GM12874 (cell line): ENCODE measurements around the gene FANCC.

Experiments
- TF ChIP-seq, protein P1 (sequence below): IDR thresholded peaks from 2 replicates; pipeline ENCODE4 v1.5.1; 2011; ENCODE audit warnings: low read depth, mild to moderate bottlenecking, control low read depth, low read length, moderate library complexity; ENCODE audit not compliant: insufficient read depth

FANCC gene

GRCh38 chr9:95327239-95327865, 9.8 kb upstream of the FANCC start:
- TF ChIP-seq, protein P1, sequence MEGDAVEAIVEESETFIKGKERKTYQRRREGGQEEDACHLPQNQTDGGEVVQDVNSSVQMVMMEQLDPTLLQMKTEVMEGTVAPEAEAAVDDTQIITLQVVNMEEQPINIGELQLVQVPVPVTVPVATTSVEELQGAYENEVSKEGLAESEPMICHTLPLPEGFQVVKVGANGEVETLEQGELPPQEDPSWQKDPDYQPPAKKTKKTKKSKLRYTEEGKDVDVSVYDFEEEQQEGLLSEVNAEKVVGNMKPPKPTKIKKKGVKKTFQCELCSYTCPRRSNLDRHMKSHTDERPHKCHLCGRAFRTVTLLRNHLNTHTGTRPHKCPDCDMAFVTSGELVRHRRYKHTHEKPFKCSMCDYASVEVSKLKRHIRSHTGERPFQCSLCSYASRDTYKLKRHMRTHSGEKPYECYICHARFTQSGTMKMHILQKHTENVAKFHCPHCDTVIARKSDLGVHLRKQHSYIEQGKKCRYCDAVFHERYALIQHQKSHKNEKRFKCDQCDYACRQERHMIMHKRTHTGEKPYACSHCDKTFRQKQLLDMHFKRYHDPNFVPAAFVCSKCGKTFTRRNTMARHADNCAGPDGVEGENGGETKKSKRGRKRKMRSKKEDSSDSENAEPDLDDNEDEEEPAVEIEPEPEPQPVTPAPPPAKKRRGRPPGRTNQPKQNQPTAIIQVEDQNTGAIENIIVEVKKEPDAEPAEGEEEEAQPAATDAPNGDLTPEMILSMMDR = no peak

- TF ChIP-seq, protein P1 = no peak
These were observed 7.7 kb upstream of the FANCC start for GRCh38 chr9:95325221-95325620.

DNA sequence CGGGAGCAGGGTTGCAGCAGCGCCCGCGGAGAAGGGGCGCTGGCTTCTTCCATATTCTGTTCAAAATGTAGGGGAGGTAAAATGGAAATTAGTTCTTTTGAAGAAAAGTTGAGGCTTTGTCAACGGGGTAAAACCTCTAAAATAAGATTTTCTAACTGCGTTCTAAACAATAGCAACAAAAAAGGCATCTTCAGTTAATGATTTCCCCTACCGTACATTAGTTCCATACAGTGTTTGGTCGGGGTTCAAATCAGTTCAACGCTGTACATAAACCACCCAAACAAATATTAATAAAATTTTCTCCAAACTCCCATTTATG, 343 bp upstream of the FANCC start:
- TF ChIP-seq, protein P1 = no peak

DNA sequence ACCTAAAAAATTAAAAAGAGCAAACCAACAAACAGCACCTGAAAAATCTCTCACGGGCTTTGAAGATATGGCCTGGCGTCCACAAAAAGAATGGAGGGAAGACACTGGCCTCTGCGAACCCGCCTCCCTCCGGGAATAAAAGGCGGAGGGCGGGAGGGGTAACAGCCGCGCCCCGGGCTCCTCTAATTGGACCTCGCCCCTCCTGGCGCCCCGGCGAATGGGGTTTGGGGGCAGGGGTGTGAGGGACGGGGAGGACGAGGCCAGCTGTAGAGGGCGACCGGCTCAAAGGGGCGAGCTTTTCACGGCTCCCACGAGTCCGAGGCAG, 753 bp downstream of the FANCC start:
- TF ChIP-seq, protein P1 = no peak

DNA sequence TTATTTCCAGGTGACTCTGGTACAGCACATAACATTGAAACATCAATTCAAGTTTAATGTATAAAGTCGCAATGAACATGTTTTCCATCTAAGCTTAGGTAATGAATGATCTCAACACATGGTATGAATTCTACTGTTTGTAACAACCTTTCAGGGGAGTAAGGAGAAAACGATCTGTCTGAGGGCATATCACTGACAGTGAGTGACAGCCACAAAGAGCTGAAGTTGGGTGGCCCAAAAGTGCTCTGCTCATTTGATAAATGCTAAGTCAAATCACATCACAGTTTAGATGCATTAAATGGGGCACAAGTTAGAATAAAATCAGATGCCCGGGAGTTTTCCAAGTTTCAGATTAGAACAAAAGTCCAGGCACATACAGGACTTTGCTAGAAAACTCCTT, 1.2 kb downstream of the FANCC start:
- TF ChIP-seq, protein P1 = no peak

DNA sequence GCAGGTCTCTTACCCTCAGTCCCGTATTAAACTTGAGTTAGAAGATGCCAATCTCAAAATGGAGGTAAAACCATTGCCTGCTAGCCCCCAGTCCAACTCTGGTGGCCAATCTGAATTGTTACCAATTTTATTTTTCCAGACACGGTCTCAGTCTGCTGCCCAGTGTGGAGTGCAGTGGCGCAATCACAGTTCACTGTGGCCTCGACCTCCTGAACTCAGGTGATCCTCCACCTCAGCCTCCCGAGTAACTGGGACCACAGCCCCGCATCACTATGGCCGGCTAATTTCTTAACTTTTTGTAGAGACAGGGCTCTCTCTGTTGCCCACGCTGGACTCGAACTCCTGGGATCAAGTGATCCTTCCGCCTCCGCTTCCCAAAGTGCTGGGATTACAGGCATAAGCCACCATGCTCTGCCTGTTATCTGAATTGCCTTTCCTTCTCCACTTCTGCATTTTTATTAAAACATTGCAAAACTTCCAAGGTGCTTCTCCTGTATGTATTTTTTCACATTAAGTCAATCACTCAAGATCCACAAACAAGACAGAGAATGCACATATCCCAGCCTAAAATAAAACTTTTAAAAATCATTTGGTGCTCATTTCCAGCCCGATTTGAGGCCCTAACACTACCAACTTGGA, 2.3 kb downstream of the FANCC start:
- TF ChIP-seq, protein P1 = no peak

DNA sequence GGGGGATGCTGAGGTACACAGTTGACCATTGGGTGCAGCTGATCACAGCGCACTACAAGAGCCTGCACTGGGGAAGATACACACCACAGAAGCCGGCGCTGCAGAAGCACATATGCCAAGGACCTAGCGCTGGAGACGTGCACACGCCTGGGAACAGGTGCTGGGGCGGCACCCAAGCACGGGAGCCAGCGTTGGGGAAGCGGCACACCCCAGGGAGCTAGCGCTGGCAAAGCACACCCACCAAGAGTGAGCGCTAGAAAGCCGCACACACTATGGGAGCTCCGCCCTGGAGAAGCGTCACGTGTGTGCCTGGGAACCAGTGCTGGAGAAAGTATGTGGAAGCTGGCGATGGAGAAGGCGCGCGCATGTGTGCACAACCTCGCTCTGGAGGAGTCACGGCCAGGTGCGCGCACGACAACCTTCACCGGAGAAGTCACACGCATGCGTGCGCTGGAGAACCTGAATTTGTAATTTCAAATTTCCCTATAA, 4.5 kb downstream of the FANCC start:
- TF ChIP-seq, protein P1 = no peak
